HG02759 (cell line): ENCODE measurements around the gene KLF4.
"Not testable (repeated sequence)": the region's sequence is repeated elsewhere in the genome, so short reads cannot be mapped to it uniquely, and the experiment has no call there.

Experiments
- ATAC-seq: cut with Tn5 transposase; IDR thresholded peaks from one replicate; pipeline ENCODE4 v1.9.1; 2021; ENCODE audit warnings: mild to moderate bottlenecking, moderate library complexity; ENCODE audit not compliant: unreplicated experiment

KLF4 gene

GRCh38 chr9:107489687-107490605 is at the start of gene KLF4:
KLF4 (minus strand) TSS chr9:107489769; CDS start chr9:107489172, 597 bp downstream.
- peak; percentile 81 for ATAC-seq

GRCh38 chr9:107536462-107536861 is 46.9 kb upstream of the KLF4 start:
- ATAC-seq, result no peak

DNA sequence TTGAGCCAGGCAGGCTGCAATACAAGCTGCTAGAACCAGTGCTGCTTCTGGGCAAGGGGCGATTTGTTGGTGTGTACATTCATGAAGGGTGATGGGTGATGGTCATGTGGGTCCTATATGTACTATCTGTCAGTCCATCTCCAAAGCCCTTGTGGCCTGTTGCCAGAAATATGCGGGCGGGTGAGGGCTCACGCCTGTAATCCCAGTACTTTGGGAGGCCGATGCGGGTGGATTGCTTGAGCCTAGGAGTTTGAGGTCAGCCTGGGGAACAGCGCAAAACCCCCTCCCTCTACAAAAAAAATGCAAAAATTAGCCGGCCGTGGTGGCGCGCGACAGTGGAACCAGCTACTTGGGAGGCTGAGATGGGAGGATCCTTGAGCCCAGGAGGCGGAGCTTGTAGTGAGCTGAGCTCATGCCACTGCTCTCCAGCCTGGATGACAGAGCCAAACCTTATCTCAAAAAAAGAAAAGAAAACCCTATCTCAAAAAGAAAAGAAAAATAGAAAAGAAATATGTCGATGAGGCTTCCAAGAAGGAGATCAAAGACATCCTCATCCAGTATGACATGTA is 45.0 kb upstream of the KLF4 start:
- no peak for ATAC-seq

GRCh38 chr9:107530679-107531078 is 41.1 kb upstream of the KLF4 start:
- no peak for ATAC-seq

GRCh38 chr9:107528686-107529085 is 39.1 kb upstream of the KLF4 start:
- no peak for ATAC-seq

DNA sequence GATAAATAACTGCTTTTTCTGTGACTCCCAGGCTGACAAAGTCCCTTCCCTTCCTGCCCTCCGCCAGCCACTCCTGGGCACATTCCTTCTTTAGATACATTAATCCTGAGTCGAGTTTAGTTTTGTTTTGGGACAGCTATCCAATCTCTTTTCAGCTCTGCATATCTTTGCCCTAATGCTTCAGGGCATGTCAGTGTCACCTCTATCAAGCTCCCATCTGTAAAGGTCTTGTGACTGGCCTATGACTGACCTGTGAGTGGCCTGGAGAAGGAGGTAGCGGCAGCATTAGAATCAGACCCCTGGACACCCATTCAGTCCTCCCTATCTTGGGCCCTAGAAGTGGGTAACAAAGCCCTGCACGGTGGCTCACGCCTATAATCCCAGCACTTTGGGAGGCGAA is 34.0 kb upstream of the KLF4 start:
- no peak for ATAC-seq

DNA sequence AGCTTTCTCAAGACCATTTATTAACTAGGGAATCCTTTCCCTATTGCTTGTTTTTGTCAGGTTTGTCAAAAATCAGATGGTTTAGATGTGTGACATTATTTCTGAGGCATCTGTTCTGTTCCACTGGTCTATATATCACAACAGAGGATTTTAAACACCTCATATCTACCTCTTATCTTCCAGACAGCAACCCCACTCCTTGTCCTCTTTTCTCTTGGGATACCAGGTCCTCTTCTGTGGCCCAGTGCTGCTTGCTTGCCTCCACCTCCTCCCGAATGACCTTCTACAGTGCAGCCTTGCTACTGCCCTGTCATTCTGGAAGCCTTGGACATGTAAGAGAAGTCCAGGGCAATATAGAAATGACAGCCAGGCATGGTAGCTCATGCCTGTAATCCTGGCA is 30.6 kb upstream of the KLF4 start:
- ATAC-seq, result no peak

- no peak for ATAC-seq
These were observed 28.7 kb upstream of the KLF4 start for GRCh38 chr9:107518037-107518807.

DNA sequence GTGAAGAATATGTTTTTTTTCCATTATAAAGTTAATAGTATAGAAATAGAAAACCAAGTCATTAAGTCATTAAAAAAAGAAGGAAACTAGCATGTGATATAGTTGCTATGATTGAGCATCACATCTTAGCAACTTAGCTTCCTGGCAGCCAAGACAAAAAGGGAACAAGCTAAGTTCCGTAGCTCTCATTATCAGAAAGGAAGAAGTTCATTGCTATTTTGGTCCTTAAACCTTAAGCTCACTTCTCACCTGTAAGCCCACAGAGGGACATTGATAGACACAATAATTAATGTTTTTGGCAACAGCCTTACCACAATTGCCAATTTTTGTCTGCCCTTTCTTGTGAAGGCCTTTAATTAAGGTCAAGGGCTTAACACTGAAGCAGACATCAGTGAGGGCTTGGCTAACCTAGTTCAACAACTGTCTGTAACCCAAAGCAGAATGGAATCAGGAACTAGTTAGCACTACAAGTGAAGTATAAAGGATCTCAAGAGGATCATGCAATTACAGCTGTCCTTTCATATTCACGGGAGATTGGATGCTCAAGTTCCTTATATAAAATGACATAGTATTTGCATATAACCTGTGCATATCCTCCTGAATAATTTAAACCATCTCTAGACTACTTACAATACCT is 24.0 kb upstream of the KLF4 start:
- no peak for ATAC-seq

DNA sequence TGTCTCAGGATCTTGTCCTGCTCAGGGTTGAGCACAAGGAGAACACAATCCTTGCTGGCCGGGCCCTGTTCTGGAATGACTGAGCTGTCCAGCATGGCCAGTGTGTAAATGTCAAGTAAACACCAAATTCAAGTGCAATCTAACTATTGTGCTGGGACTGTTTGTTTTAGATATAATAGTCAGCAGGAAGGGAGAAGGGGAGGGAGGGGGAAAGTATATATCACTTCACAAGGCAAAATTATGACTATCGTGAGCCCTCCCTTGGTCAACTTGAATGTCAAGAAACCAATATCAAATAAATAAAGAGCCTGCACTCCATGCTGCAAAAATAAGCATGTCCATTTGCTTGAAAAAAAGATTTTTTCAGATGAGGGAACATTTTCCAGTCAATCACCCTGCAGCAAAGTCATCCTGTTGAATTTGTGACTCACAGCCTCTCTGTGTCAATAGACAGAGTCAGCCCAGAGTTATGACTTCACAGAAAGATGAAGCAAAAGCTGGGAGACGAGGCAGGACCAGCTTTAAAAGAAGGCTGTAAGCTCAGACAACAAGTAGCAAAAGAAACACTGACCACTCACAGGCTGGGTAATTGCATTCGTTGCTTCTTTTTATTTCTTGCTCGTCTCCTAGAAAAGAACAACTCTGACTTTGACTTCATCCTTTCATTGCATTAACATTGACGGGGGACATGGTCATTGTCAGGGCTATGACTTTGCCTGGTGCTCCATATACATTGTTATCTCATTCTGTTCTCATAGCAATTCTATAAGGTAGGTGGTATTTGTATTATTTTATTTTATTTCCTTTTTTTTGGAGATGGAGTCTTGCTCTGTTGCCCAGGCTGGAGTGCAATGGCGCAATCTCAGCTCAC is 15.3 kb upstream of the KLF4 start:
- no peak for ATAC-seq

GRCh38 chr9:107502464-107502863 is 12.9 kb upstream of the KLF4 start:
- no peak for ATAC-seq

GRCh38 chr9:107500421-107501200 is 11.0 kb upstream of the KLF4 start:
- ATAC-seq, result not testable (repeated sequence)

DNA sequence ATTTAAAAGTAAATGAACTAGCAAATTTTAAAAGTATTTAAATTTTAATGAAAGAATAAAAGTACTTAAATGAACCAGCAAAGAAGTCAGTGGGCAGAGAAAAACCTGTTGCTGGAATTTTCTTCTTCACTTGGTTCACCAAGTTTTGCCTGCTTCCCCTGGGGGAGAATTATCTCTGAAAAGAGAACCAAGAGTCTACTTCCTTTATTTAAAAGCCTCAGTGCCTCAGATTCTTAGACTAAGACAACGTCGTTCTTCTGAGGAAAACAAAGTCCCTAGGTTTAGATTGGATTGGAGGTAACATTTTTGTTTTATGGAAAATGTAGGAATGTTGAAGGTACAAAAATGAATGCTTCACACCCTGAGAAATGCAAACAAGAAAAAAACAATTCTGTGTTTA is 7.4 kb upstream of the KLF4 start:
- ATAC-seq, result no peak

DNA sequence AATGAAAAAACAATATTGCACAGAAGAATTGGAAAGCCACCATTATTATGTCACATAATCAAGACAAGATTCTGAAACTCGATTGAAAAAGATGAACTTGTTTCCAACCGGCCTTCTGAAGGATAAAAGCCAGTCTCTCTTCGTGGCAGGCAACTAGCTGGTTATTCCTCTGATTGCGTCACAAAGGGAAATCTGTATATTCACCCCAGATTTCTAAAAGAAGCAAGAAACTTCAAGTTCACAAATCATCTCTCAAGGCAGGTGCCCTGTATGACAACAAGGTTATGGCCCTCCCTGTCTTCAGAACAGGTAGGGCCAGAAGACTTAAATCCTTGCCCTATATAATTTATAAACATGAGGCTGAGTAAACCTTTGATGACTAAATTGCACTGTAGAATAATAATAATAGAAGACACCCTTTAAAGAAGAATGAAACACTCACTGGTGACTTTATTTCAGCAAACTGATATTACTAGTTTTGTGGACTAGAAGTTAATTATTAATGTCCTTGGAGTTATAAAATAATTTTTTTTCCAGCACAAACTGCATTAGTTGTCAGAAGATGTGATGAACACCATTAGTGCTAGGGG is 2.9 kb upstream of the KLF4 start:
- ATAC-seq, result no peak

DNA sequence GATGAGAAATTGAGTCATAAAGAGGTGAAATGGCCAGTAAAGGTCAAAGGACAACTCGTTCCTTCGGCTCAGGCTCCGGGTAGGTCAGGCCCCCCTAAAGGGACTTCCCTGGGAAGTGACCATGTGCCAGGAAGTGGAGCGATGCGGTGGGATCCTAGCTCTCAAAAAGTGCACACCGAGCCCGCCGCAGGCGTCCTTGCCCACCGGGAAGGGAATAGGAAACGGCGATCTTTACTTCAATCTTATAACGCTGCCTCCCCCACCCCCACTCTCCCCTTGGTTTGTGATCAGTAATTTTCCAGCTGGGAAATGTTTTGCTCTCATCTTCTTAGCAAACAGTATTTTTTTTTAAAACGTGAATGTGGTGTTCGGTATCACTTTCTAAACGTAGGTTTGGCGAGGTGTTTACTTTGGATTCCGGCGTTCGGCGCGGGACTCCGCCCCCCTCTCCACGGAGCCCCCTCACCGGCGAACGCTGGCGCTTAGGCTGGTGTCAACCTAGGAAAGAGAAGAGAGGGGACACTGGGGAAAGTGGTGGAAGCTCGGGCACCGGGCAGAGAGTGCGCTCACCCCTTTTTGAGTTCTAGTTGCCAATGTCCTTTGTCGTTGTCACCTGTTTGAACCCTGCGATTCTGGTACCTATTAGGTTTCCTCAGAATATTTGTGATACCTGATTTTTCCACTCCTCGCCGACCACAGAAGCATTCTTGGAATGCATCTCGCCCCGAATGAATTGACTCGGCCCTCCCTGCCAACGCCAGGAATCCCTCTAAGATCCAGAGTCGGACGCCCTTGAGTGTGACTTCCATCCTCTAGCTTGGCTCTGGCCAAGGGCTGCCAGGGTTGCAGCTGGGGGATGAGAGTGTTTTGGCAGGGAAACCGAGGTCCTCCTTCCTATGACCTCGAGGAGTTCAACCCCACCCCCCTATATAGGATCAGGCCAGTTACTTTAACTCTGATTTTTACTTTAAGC is 1.8 kb upstream of the KLF4 start:
- ATAC-seq, result no peak

DNA sequence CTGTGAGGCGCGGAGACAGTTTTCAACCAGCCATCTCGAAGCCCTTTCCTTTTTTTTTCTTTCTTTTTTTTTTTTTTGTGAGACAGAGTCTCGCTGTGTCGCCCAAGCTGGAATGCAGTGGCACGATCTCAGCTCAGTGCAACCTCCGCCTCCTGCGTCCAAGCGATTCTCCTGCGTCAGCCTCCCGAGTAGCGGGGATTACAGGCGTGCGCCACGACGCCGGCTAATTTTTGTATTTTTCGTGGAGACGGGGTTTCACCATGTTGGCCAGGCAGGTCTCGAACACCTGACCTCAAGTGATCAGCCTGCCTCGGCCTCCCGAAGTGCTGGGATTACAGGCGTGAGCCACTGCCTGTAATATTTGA is 1.0 kb upstream of the KLF4 start:
- not testable (repeated sequence) for ATAC-seq

GRCh38 chr9:107489144-107489673 is 360 bp downstream of the KLF4 start:
- peak; percentile 47 for ATAC-seq
